Fibroblast of villous mesenchyme (primary cell): Measurements from ENCODE around the gene NRXN3. TPM values are rescaled to one million over a fixed set of nuclear protein-coding genes. Genes with fewer than 3 reads are reported as not detected.

Experiments used
- DNase-seq: peaks from one replicate; pipeline ENCODE4 v3.0.0-alpha.2; 2010; ENCODE audit warnings: low read depth
- H3K4me3 ChIP-seq: 2 replicates; pipeline ENCODE4 v1.5.1; 2011; ENCODE audit warnings: low read depth, mild to moderate bottlenecking, low read length
- total RNA-seq: library from RNA; depleted of rRNA; stranded (reverse); fragments of >200 nt; gene quantifications from 2 replicates; pipeline ENCODE4 v1.2.3, GENCODE V29; 2012
- TF ChIP-seq, protein P1 (sequence below): IDR thresholded peaks from 2 replicates; pipeline ENCODE4 v1.5.1; 2012; ENCODE audit warnings: low read depth, mild to moderate bottlenecking, low read length; ENCODE audit not compliant: insufficient read depth

Gene NRXN3
- total RNA-seq, 1 donor: 7.3 TPM

DNA sequence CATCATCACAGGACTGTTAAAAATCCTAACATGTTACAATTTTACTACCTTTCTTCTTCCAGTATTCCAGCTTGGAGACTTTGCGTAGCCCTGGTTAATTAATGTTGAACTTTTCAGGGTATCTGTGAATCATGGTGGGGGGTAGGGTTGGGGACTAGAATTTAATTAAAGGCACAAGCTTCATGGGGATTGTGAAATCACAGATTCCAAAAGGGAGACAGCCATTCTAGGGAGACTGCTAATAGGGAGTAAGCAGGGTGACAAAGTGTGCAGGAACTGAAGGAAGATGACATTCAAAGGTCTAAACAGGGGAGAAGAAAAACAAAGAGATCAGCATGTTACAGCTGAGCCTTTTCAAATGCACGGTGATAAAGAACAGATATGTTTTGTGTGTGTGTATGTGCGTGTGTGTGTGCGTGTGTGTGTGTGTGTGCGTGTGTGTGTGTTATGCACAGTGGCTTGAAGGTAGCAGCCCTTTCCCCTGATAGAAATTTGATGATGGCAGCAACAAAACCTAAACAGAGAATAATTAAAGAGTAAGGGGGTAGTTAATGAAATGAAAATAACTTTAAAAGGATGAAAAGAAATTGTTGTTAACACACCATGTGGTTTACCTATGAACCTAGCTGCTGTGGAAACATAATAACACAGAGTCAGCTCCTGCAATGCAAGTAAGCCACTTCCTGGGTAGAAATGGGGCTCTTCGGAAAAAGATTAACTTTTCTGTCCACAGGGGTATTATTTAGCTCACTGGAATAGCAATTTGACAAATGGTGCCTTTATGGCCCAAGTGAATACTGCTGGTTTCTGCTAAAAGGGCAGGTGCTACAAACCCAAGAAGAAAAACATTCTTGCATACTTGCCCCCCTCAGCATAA is 1459.5 kb downstream of the NRXN3 start:
- DNase-seq: peak; percentile 21

DNA sequence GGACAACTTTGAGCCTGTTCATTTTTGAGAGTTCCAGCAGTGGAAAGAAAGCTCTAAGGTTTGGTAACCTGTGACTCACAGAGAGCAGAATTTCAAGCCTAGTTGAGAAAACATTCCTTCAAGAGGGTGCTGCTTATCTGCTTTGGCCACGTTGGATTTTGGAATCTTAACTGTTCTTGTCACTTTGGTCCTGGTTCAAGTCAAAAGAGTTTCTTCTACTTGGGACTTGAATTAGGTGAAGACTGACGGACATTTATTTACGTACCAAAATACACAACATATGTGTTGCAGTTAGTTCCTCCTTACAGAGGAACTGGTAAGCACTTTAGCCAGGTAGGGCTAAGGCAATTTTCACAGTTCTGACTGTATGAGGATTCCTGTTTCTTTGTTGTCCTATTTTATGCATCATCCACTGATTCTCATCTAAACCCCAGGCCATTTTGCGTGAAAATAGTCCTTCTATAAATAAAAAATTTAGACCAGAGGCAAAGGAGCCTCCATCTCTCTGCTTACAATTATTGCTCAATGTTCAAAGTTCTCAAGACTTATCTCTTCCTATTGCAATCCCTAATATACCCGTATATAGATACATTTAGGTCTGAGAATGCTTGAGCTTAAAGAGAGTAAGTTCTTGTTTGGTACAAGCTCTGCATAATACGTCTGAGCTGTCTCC is 1460.3 kb downstream of the NRXN3 start:
- DNase-seq: peak; percentile 6
- TF ChIP-seq, protein P1, sequence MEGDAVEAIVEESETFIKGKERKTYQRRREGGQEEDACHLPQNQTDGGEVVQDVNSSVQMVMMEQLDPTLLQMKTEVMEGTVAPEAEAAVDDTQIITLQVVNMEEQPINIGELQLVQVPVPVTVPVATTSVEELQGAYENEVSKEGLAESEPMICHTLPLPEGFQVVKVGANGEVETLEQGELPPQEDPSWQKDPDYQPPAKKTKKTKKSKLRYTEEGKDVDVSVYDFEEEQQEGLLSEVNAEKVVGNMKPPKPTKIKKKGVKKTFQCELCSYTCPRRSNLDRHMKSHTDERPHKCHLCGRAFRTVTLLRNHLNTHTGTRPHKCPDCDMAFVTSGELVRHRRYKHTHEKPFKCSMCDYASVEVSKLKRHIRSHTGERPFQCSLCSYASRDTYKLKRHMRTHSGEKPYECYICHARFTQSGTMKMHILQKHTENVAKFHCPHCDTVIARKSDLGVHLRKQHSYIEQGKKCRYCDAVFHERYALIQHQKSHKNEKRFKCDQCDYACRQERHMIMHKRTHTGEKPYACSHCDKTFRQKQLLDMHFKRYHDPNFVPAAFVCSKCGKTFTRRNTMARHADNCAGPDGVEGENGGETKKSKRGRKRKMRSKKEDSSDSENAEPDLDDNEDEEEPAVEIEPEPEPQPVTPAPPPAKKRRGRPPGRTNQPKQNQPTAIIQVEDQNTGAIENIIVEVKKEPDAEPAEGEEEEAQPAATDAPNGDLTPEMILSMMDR: no peak
- no peak overlapping the region for H3K4me3 ChIP-seq

More for the DNA sequence above, 1459.5 kb downstream of the NRXN3 start:
- H3K4me3 ChIP-seq: no peak overlapping the region
- TF ChIP-seq, protein P1: no peak

DNA sequence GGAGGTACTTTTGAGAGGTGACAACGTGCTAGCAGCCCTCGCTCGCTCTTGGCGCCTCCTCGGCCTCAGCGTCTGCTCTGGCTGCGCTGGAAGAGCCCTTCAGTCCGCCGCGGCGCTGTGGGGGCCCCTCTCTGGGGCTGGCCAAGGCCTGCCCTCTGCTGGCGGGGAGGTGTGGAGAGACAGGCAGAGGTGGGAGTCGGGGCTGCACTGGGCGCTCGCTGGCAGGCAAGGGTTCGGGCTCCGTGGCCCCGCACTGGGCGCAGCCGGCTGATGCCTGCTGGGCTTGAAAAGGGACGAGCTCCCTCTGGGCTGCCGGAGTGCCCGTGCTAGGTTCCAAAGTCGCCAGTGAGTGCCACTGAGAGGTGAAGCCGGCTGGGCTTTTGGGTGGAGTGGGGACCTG is 1461.1 kb downstream of the NRXN3 start:
- TF ChIP-seq, protein P1: no peak
- no peak for DNase-seq
- H3K4me3 ChIP-seq: no peak overlapping the region

DNA sequence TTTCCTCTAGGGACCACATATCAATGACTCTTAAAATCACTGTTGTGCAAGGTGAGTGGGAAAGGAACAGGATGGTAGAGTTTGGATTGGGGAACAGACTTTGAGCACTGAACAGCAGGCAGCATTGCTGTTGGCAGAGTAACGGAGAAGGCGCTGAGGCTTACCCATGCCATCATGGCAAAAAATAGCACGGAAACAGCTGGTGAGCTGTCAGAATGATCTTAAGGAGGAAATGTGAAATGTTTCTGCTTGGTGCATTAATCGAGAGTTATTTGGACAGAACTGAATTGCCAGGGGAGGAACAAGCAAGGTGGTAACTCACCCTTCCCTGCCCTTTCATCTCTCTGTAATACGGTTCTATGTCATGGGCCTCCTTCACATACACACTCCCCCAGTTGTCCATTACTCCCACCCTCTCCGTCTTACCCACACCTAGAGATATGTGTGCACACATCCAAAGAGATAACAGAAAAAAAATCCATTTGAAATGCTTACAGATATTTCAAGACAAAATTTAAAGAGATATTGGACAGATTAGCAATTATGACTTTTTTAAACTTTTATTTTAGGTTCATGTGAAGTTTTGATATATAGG is 1468.6 kb downstream of the NRXN3 start:
- no peak for DNase-seq
- H3K4me3 ChIP-seq: no peak overlapping the region
- TF ChIP-seq, protein P1: no peak

DNA sequence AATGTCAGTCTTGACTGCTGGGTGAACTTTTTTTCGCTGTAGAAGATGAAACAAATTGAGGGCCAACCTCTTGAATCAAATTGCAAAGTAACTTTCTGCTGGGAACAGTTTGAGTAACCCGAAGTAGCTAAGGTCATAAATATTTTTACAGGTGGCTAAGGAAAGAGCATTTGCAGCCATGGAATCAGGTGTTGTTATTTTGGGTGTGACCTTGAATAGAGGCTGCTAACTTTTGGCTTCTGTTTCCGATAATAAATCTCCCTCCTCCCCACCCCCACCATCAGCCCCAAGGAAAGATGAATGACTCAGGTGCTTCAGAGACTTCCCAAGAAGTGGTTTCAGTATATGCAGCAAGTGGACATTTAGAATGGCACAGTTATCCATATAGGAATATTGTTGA is 1469.4 kb downstream of the NRXN3 start:
- TF ChIP-seq, protein P1: no peak

DNA sequence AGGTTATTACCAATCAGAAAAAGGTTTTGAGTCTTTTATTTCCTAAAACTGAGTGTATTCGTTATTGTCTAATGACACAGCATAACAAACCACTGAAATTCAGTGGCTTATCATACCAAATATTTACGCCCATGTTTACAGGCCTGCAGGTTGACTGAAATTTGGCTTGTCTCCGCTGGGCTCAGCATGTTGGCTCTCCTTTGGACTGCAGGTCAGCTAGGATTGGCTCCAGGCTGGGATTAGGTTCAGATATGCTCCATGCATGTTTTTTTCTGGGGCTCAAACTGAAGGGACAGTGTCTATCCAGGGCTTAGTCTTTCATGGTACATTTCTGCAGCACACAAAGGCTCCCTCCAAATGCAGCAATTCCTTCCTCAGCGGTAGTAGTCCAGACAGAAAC is 1471.2 kb downstream of the NRXN3 start:
- TF ChIP-seq, protein P1: no peak
- DNase-seq: no peak
- H3K4me3 ChIP-seq: no peak overlapping the region

More for the DNA sequence above, 1469.4 kb downstream of the NRXN3 start:
- H3K4me3 ChIP-seq: no peak overlapping the region
- no peak for DNase-seq
